Germinal center (tissue), 1 donor: ENCODE measurements around the gene THEM4.

Experiments used
- DNase-seq: peaks from one replicate; pipeline ENCODE4 v3.0.0; 2012; ENCODE audit warnings: mixed read lengths, low spot score

THEM4 gene

DNA sequence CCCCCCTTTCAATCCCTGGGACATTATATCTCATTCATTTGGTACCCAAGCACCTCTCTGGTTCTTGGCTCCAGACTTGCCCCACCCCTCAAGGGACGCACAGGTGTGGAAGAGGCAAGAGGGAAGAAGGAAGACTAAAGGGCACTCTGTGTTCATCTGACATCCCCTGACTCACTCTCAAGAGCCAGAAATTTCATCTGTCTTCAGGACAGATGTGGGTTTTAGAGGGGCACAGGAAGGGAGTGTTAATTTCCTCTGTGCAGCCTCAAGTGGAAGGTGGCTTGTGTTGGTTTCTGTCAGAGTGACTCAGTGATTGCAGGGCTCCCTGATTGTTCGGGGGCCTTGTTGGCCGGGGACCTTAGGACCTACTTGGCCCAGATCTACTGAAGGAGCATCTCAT, 72.1 kb downstream of the THEM4 start:
- no peak for DNase-seq

DNA sequence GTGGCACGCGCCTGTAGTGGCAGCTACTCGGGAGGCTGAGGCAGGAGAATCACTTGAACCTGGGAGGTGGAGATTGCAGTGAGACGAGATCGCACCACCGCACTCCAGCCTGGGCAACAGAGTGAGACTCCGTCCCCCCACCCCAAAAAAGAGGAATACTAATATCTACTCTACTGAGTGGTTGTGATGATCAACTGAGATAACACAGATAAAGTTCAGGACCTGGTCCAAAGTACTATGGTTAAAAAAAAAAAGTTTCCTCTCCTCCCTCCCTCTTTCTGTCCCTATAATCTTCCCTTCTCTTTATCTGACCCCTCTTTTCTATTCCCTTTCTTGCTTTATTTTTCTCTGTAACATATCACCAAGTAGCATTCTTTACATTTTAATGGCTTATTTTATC, 73.7 kb downstream of the THEM4 start:
- DNase-seq = no peak

DNA sequence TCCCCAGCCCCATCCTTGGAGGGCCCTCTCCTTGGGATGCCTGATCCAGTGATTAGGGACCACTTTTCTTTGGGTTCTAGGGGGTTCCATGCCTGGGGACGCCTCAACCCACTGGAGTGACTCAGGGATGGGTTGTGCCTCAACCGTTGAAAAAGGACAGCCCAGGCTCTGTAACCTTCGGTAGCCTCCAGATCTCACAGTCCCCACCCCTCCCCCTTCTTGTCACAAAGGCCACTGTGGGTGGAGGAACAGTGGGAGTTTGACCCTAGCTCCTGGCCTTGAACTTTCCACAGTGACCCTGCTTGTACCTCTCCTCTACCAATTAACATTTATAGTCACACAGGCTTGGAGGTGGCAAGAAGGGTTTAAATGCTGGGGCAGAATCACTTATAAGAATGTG, 75.1 kb downstream of the THEM4 start:
- DNase-seq = no peak

DNA sequence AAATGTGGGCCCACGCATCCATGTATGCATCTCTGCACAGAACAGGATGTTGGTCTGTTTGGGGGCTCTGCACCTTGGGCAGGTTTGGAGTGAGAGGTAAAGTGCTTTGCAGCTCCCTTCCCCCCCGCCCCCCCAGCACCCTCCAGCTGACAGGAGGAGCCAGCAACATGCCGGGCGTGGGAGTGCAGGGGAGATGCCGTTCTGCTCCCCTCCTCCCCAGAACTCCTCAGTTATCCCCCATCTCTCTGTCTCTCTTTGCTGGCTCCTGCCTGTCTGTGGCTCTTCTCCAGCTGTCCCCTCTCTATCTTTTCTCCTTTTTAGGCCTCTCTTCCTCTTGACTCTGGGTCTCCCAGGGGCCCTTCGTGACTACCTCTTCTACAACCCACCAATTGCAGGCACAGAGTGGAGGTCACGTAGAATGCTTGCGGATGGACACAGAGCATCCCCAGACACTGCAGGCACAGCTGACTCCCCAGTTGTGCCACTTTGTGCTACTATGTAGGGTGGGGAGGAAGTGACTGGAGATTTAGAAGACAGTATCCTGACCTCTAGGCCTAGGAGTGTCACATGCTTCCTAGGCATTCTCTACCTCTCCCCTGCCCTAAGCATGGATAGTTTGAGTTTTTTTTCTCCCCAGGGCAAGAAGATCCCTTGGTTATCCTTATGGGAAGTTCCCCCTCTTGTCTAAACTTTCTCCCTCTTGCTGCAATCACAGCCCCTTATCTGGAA, 76.0 kb downstream of the THEM4 start:
- no peak for DNase-seq

DNA sequence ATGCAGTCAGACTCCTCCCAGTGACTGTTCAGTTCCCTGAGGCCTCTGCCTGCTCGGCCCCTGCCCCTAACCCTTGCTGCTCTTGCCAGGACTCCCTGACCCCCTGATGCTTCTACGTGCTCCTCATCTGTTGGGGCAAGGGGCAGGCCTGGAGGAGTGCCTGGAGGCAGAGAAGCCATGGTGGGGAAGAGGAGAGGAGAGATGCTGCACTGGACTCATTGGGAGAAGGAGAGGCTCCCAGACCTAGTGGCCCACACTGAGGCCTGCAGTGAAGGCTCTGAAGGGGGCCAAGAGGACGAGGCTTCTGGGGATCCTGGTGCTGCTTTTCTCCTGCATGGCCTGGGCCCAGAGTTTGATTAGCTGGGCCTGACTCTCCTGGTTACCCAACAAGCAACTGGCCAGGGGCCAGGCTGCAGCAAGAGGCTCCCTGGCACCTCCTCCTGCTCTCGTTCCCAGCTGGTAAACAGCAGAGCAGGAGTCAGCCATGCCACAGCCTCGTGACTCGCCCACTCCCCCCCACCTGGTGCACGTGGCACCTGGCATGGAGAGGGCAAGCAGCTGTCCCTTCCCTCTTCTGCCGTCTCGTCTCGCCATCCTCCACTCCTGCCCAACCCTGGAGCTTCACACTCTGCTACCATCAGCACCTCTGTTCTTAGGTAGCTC, 76.9 kb downstream of the THEM4 start:
- DNase-seq = no peak

DNA sequence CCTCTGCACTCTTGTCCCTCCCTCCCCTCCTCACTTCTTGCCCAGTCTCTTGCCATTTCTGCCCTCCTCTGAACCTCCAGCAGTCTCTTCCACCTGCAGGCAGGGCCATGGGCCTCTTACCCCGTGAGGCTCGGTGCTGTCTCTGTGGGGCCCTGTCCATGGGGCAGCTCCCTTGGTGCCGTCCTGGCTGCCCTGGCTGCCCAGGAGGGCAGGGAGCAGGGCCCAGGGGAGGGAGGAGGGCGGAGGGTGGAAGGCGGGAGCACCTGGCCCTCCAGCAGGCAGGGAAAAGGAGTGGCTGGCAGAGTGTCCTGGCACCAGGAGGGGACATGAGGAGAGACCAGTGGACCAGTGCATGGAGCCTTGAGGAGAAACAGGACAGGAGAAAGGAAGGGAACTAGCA, 77.7 kb downstream of the THEM4 start, which contains the start of gene RORC:
RORC (minus strand) TSS at position 198 of the 400 bp plus-strand sequence; CDS start at position 160, 38 bp downstream.
- DNase-seq = no peak

DNA sequence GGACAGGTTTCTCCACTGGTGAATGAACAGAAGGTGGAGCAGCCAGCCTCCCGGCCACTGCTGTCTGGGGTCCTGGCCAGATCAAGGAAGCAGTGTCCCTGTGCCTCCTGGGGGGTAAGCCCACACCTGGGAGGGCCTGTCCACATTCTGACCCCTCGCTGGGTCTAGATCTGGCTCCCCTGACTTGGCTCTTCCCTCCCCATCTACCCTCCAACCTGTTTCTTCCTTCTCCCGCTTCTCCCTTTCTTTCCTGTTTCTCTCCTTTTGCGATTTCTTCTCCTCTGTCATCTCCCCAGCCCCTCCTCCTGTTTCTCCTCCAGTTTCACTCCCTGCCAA, 78.1 kb downstream of the THEM4 start:
- DNase-seq = no peak

DNA sequence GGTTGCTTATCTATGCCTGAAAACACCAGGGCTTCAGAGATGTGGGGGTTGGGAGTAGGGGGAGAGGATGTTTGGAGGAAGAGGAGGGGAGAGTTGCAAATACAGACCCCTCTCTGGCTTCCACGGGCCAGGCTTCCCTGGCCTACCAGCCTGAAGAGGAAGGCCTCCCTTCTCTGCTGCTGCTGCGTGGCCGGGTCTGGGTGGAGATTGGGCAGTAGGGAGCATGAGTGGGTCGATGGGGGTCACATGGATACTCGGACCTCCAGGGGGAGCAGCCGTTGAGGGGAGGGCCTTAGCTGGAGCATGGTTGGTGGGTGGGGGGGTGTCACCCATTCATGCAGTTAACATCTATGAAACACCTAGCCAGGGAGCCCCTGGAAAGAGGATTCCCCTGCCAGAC, 79.3 kb downstream of the THEM4 start:
- no peak for DNase-seq

DNA sequence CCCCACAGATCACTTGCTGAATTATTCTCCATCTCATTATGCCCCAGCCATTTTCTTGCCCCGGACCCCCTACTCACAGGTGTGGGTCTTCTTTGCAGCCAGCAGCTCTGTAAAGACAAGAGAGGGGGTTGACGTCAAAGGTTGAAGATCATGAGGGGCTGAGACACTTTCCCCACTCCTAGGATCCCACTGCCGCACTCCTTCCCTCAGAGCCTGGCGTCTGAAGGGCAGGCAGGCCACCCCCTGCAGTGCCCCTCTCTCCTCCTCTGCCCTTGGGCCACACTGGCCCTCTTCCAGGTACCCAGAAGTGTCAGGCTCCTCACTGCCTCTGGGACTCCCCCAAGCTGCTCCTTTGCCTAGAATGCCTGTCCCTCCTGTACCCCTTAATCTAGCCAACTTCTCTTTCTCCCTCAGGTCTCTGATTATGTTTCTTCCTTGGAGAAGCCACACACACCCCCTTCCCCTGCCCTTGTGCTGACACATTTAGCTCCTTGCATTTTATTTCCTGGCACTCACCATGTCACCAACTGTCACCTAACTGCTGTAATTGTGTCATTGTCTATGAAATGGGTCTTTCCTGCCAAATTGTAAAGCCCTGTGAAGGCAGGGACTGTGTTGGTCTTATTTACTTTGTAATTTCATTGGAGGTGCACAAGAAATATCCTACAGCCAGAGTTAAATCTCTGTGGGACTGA, 79.8 kb downstream of the THEM4 start:
- DNase-seq = no peak

DNA sequence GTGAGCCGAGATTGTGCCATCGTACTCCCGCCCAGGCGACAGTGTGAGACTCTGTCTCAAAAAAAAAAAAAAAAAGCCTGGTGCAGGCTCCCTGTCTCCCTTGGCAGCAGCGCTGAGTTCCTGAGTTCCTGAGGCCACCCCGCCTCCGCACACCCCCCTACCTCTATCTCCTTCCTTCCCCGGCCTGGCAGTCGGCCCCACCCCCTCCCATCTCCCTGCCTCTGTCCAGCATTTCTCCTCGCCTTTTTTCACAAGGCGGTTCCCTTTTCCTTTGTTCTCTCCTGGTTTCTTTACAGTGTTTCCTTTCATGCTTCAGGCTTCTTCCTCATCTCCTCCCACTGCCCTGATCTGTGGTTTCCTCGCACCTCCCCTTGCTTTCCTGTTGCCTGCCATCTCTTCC, 80.4 kb downstream of the THEM4 start:
- DNase-seq = no peak

DNA sequence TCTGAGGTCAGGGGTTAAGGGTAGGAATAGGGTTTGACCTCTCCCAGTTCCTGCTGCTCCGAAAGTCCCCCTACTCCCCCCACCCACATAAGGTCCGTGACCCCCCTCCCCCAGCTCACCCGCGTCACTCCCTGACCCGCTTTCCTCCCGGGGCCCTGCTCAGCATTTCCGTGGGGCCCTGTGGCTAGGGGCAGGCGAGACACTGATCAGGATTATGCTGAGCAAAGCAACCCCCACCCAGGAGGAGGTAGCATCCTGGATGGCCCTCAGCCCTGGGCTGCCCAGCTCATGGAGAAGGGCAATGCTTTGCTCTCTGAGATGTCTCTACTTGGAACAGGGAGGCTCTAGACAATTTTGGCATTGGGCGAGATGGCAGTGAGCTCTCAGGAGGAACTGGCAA, 81.5 kb downstream of the THEM4 start:
- DNase-seq = no peak

DNA sequence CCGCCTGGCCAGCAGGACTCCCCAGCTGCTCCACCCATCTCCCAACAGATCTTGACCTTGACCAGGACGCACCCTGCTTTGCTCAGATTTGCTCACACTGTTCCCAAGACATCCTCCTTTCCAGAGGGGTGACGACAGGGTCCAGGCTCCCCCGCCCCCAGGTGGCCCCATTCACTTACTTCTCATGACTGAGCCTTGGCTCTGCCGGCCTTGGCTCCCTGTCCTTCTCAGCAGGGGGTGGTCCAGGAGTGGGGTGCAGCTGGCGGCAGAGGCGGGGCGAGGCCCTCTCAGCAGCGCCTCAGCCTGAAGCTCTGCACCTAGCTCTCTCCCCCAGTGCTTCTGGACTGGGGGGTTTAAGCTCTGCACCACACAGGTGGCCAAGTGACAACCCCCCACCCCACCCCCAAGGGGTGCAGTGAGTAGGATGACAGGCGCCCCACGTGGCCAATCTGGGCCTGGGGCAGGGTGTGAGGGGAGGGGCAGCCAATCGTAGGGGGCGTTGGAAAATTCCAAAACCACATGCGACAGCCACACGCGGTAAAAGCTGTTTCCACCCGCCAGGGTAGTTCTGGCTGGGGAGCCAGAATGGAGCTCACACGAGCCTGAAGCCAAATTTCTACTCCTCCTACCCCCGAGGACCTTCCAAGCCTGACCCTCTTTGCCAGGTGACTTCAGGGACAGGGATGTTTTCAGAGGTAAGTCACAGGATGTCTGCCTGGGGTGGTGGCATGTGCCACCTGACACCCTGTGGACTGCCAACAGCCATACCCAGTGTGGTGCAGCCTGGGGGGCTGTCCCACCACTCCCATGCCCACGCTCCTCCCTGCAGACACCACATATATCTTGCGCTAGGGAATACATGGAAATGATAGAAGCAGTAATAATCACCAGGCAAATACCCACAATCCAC, 83.3 kb downstream of the THEM4 start:
- DNase-seq = no peak

DNA sequence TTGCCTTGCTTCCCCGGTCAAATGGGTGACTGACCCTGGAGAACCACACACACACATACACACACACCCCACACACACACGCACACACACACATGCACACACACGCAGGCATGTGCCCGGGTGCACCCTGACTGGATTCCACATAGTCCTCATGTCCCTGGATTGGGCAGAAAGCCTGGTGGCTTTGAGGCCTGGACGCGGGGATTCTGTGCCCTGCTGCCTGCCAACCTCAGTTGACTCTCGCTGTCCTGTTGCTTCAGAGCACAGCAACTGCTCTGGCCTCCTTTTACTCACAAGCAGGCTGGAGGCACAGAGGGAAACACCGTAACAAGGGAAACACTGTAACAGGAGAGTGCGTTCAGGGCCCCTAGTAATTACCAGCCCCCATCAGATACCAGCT, 84.1 kb downstream of the THEM4 start:
- no peak for DNase-seq
